Mesendoderm (in vitro differentiated cells): ENCODE results near the gene TSPYL2.

ENCODE experiments used
- DNase-seq: peaks from one replicate; pipeline ENCODE4 v3.0.0; 2013
- H2AK5ac ChIP-seq: 2 replicates; pipeline ENCODE4 v1.6.1; 2013; ENCODE audit warnings: low read length, inconsistent platforms
- H2BK120ac ChIP-seq: 2 replicates; pipeline ENCODE4 v1.6.1; 2013; ENCODE audit warnings: low read depth, mild to moderate bottlenecking, low read length, moderate library complexity, mixed read lengths
- H2BK15ac ChIP-seq: replicated peaks from 2 replicates; pipeline ENCODE4 v1.6.1; 2013; ENCODE audit warnings: low read depth, mild to moderate bottlenecking, moderate library complexity
- H2BK5ac ChIP-seq: 2 replicates; pipeline ENCODE4 v1.6.1; 2013; ENCODE audit warnings: low read length, inconsistent platforms
- H3K18ac ChIP-seq: 2 replicates; pipeline ENCODE4 v1.6.1; 2013; ENCODE audit warnings: mild to moderate bottlenecking, low read length, mixed read lengths
- H3K23ac ChIP-seq: one replicate; pipeline ENCODE4 v1.6.1; 2013; ENCODE audit warnings: low read length
- H3K27ac ChIP-seq: 2 replicates; pipeline ENCODE4 v1.5.1; 2013; ENCODE audit warnings: low read depth, mild to moderate bottlenecking, inconsistent platforms, low read length, moderate library complexity
- H3K27me3 ChIP-seq: 2 replicates; pipeline ENCODE4 v1.6.1; 2013; ENCODE audit warnings: low read length, control low read depth, mild to moderate bottlenecking, inconsistent platforms; ENCODE audit not compliant: insufficient read depth, poor library complexity
- H3K36me3 ChIP-seq: 2 replicates; pipeline ENCODE4 v1.6.1; 2013; ENCODE audit warnings: low read length, inconsistent platforms; ENCODE audit not compliant: control insufficient read depth, insufficient read depth
- H3K4ac ChIP-seq: one replicate; pipeline ENCODE4 v1.6.1; 2013; ENCODE audit warnings: low read depth, mild to moderate bottlenecking, low read length, moderate library complexity
- H3K4me1 ChIP-seq: 2 replicates; pipeline ENCODE4 v1.6.1; 2013; ENCODE audit warnings: low read depth, low read length, inconsistent platforms; ENCODE audit not compliant: control insufficient read depth
- H3K4me2 ChIP-seq: 2 replicates; pipeline ENCODE4 v1.6.1; 2013; ENCODE audit warnings: low read length
- H3K4me3 ChIP-seq: 2 replicates; pipeline ENCODE4 v1.5.1; 2013; ENCODE audit warnings: mild to moderate bottlenecking, low read length
- H3K56ac ChIP-seq: one replicate; pipeline ENCODE4 v1.6.1; 2013; ENCODE audit warnings: low read length
- H3K79me1 ChIP-seq: 2 replicates; pipeline ENCODE4 v1.6.1; 2013; ENCODE audit warnings: low read length, inconsistent platforms
- H3K79me2 ChIP-seq: 2 replicates; pipeline ENCODE4 v1.6.1; 2013; ENCODE audit warnings: mild to moderate bottlenecking, low read length; ENCODE audit not compliant: control insufficient read depth, insufficient read depth
- H3K9ac ChIP-seq: 2 replicates; pipeline ENCODE4 v1.6.1; 2013; ENCODE audit warnings: low read length, inconsistent platforms
- H4K5ac ChIP-seq: one replicate; pipeline ENCODE4 v1.6.1; 2013; ENCODE audit warnings: low read length
- H4K8ac ChIP-seq: one replicate; pipeline ENCODE4 v1.6.1; 2013; ENCODE audit warnings: low read depth, mild to moderate bottlenecking, control low read depth, low read length, moderate library complexity
- WGBS: extraction: QIAGEN DNeasy Blood & Tissue Kit; methylation state at CpG from one replicate; pipeline ENCODE4 v1.1.7; 2013; ENCODE audit warnings: low lambda C conversion rate, missing lambda C conversion rate; ENCODE audit not compliant: insufficient coverage; ENCODE audit errors: extremely low coverage; 5-methylcytosine and 5-hydroxymethylcytosine counted together

The TSPYL2 gene

GRCh38 chrX:53065104-53065503 is 17.1 kb upstream of the TSPYL2 start:
- no peaks in the 10 kb centered on the region for H3K36me3 ChIP-seq

GRCh38 chrX:53071064-53071463 is 11.1 kb upstream of the TSPYL2 start:
- no peak overlapping the region for H3K23ac ChIP-seq
- no peak overlapping the region for H3K4ac ChIP-seq
- H3K27me3 ChIP-seq, result no peaks in the 10 kb centered on the region
- no peak overlapping the region for H3K4me2 ChIP-seq
- no peak overlapping the region for H3K27ac ChIP-seq
- no peak overlapping the region for H3K56ac ChIP-seq
- no peaks in the 10 kb centered on the region for H3K79me2 ChIP-seq
- H3K36me3 ChIP-seq, result no peaks in the 10 kb centered on the region
- no peak overlapping the region for H2BK120ac ChIP-seq
- no peak overlapping the region for H2BK5ac ChIP-seq
- no peaks in the 10 kb centered on the region for H3K4me1 ChIP-seq
- H4K5ac ChIP-seq, result no peak overlapping the region
- no peak overlapping the region for H3K9ac ChIP-seq
- no peak for DNase-seq
- H3K18ac ChIP-seq, result no peak overlapping the region
- no CpG with 5 or more reads among the region's 10 CpGs for WGBS
- H3K79me1 ChIP-seq, result no peaks in the 10 kb centered on the region
- no peak overlapping the region for H2AK5ac ChIP-seq
- H4K8ac ChIP-seq, result no peak overlapping the region
- H2BK15ac ChIP-seq, result no peak overlapping the region
- no peak overlapping the region for H3K4me3 ChIP-seq

More at GRCh38 chrX:53065104-53065503, 17.1 kb upstream of the TSPYL2 start:
- Histone ChIP-seq H4K5ac (no peak overlapping the region), H3K4me1 (no peaks in the 10 kb centered on the region), H2BK120ac (no peak overlapping the region), H3K79me2 (no peaks in the 10 kb centered on the region), H2BK15ac (no peak overlapping the region), H4K8ac (no peak overlapping the region), H3K4ac (no peak overlapping the region), H3K79me1 (no peaks in the 10 kb centered on the region), H3K27ac (no peak overlapping the region), H3K27me3 (no peaks in the 10 kb centered on the region), H3K4me2 (no peak overlapping the region), H3K4me3 (no peak overlapping the region), H3K18ac (no peak overlapping the region), H3K23ac (no peak overlapping the region), H2AK5ac (no peak overlapping the region), H2BK5ac (no peak overlapping the region), H3K56ac (no peak overlapping the region), H3K9ac (no peak overlapping the region)
- WGBS, result no CpG with 5 or more reads among the region's 1 CpG
- no peak for DNase-seq

DNA sequence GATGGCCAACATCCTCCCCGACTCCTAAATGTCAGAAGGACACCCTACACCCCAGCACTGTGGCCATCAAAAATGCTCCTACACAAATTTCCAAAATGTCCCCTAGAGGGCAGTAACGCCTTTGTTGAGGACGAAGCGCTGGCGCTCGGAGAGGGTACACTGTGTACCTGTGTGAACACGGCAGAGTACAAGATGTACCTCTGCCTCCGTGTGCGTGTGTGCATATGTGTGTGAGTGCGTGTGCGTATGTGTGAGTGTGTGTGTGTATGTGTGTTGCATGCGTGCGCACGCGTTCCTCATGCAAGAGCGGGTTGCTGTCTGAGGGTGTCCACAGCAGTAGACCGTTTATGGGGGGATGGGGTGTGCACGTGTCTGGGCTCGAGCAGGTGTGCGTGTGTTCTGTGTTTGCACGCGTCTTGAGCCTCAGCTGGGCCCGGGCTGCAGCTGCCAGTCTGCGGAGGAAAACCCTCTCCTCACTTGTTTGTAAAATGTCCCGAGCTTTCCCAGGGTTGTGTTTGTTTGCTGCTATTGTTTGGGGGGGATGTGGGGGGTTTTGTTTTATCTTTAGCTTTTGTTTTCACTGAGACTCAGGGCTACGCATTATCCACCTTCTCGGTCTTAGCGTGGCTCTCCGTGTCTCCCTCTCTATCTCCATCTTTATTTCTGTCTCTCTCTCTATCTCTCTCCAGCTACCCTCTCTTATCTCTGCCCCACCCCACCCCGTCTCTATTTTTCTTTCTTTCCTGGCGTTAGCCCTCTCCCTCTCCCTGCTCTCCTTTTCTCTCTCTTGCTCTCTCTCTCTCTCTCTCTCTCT is 10.4 kb upstream of the TSPYL2 start:
- Histone ChIP-seq H3K4ac (no peak overlapping the region), H3K36me3 (no peaks in the 10 kb centered on the region), H3K4me1 (no peaks in the 10 kb centered on the region), H3K79me2 (no peaks in the 10 kb centered on the region), H3K4me2 (peak overlapping the region; percentile 60), H2BK15ac (no peak overlapping the region), H2AK5ac (no peak overlapping the region), H4K5ac (no peak overlapping the region), H2BK5ac (no peak overlapping the region), H3K27me3 (no peaks in the 10 kb centered on the region), H3K79me1 (no peaks in the 10 kb centered on the region), H3K9ac (no peak overlapping the region), H3K23ac (no peak overlapping the region), H3K56ac (peak overlapping the region; percentile 77), H3K18ac (no peak overlapping the region), H3K4me3 (no peak overlapping the region), H4K8ac (no peak overlapping the region), H3K27ac (no peak overlapping the region), H2BK120ac (no peak overlapping the region)
- DNase-seq, result peak; percentile 75
- WGBS, result no CpG with 5 or more reads among the region's 31 CpGs

DNA sequence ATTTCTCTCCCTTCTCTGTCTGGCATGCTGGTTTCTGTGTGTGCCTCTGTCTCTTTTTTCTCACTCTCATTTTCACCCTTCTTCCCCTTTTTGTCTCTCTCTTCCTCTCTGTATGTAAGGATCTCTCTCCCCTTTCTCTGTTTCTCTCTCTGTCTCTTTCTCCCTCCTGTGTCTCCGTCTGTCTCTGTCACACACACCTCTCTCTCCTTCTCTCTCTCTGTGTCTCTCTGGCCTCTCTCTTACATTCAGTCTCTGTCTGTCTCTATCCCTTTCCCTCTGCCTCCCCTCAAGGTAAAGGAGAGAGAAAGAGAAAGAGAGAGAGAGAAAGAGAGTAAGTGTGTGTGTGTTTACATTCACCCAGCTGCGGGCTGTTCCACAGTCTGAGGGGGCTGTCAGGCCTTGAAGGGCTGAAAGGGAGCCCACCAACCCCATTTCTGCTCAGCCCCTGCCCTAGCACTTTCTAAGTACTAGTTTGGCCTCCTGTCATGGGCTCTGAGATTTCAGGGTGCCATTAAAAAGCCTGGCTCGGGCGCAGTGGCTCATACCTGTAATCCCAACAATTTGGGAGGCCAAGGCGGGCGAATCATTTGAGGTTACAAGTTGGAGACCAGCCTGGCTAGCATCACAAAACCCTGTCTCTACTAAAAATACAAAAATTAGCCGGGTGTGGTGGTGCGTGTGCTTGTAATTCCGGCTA is 9.6 kb upstream of the TSPYL2 start:
- no peak overlapping the region for H3K4ac ChIP-seq
- H3K23ac ChIP-seq, result no peak overlapping the region
- no CpG with 5 or more reads among the region's 9 CpGs for WGBS
- H4K5ac ChIP-seq, result no peak overlapping the region
- H4K8ac ChIP-seq, result no peak overlapping the region
- H3K4me2 ChIP-seq, result no peak overlapping the region
- no peaks in the 10 kb centered on the region for H3K36me3 ChIP-seq
- H3K4me3 ChIP-seq, result no peak overlapping the region
- no peaks in the 10 kb centered on the region for H3K79me1 ChIP-seq
- no peak for DNase-seq
- peak overlapping the region; percentile 1 for H3K56ac ChIP-seq
- no peak overlapping the region for H2BK15ac ChIP-seq
- no peak overlapping the region for H2AK5ac ChIP-seq
- H3K27ac ChIP-seq, result no peak overlapping the region
- H3K4me1 ChIP-seq, result no peaks in the 10 kb centered on the region
- no peak overlapping the region for H3K9ac ChIP-seq
- H3K27me3 ChIP-seq, result no peaks in the 10 kb centered on the region
- no peak overlapping the region for H3K18ac ChIP-seq
- H3K79me2 ChIP-seq, result no peaks in the 10 kb centered on the region
- H2BK120ac ChIP-seq, result no peak overlapping the region
- no peak overlapping the region for H2BK5ac ChIP-seq

- Histone ChIP-seq H3K79me2 (no peaks in the 10 kb centered on the region), H3K27me3 (no peaks in the 10 kb centered on the region), H3K27ac (no peak overlapping the region), H3K56ac (no peak overlapping the region), H2BK15ac (no peak overlapping the region), H3K9ac (no peak overlapping the region), H2BK5ac (no peak overlapping the region), H2AK5ac (no peak overlapping the region), H3K4me2 (no peak overlapping the region), H3K18ac (no peak overlapping the region), H3K4me1 (no peaks in the 10 kb centered on the region), H3K36me3 (no peaks in the 10 kb centered on the region), H3K79me1 (no peaks in the 10 kb centered on the region), H4K8ac (no peak overlapping the region), H4K5ac (no peak overlapping the region), H3K23ac (no peak overlapping the region), H2BK120ac (no peak overlapping the region), H3K4ac (no peak overlapping the region), H3K4me3 (no peak overlapping the region)
- peak; percentile 37 for DNase-seq
- no CpG with 5 or more reads among the region's 6 CpGs for WGBS
These were observed 9.0 kb upstream of the TSPYL2 start for GRCh38 chrX:53073115-53073586.
